ENCODE results near the gene CTAGE15. TPM values are rescaled to one million over a fixed set of nuclear protein-coding genes. Genes with fewer than 3 reads are reported as not detected.
A peak's percentile ranks its signal among the peaks of the same experiment; 100 is the strongest.
"Not testable (repeated sequence)": the region's sequence is repeated elsewhere in the genome, so short reads cannot be mapped to it uniquely, and the experiment has no call there.

CTAGE15 gene
- total RNA-seq, 1 experiment from 2014 or later = not detected

GRCh38 chr7:143598086-143598485, 26.5 kb downstream of the CTAGE15 start:
- POLR2A ChIA-PET; intact Hi-C loops (cut with micrococcal nuclease; ENCODE audit: unreplicated experiment); H3K9me3 Mint-ChIP-seq (ENCODE audit: unreplicated experiment); DNase-seq; H3K4me1 Mint-ChIP-seq (ENCODE audit: low read depth, unreplicated experiment); H3K4me3 ChIP-seq (ENCODE audit: low read depth, low read length); H3K36me3 Mint-ChIP-seq (ENCODE audit: insufficient read depth, unreplicated experiment); H3K27me3 ChIP-seq (replicated peaks; ENCODE audit: control insufficient read depth, insufficient read depth, low read length); H3K9me3 ChIP-seq; H3K36me3 ChIP-seq (ENCODE audit: control insufficient read depth, insufficient read depth, low read length); CTCF ChIA-PET; H3K27me3 Mint-ChIP-seq (ENCODE audit: insufficient read depth, unreplicated experiment); H3K27ac Mint-ChIP-seq (ENCODE audit: unreplicated experiment); H3K4me1 ChIP-seq; H3K4me3 Mint-ChIP-seq (ENCODE audit: unreplicated experiment): not testable (repeated sequence)
- TSS peak; percentile 70 for BruUV-seq (replicated peaks)

- H3K27me3 ChIP-seq (replicated peaks; ENCODE audit: control insufficient read depth, insufficient read depth, low read length); H3K4me1 Mint-ChIP-seq (ENCODE audit: low read depth, unreplicated experiment); H3K27me3 Mint-ChIP-seq (ENCODE audit: insufficient read depth, unreplicated experiment); H3K36me3 Mint-ChIP-seq (ENCODE audit: insufficient read depth, unreplicated experiment); intact Hi-C loops (cut with micrococcal nuclease; ENCODE audit: unreplicated experiment); DNase-seq; POLR2A ChIA-PET; H3K4me3 Mint-ChIP-seq (ENCODE audit: unreplicated experiment); H3K36me3 ChIP-seq (ENCODE audit: control insufficient read depth, insufficient read depth, low read length); H3K9me3 ChIP-seq; H3K9me3 Mint-ChIP-seq (ENCODE audit: unreplicated experiment); H3K4me3 ChIP-seq (ENCODE audit: low read depth, low read length); CTCF ChIA-PET; BruUV-seq (replicated peaks); H3K4me1 ChIP-seq; H3K27ac Mint-ChIP-seq (ENCODE audit: unreplicated experiment): not testable (repeated sequence)
These were observed 31.9 kb downstream of the CTAGE15 start for GRCh38 chr7:143603549-143603948.

- CTCF ChIA-PET; H3K27me3 ChIP-seq (replicated peaks; ENCODE audit: control insufficient read depth, insufficient read depth, low read length); H3K27me3 Mint-ChIP-seq (ENCODE audit: insufficient read depth, unreplicated experiment); H3K36me3 ChIP-seq (ENCODE audit: control insufficient read depth, insufficient read depth, low read length); H3K36me3 Mint-ChIP-seq (ENCODE audit: insufficient read depth, unreplicated experiment); H3K4me3 ChIP-seq (ENCODE audit: low read depth, low read length); BruUV-seq (replicated peaks); POLR2A ChIA-PET; H3K4me1 ChIP-seq; DNase-seq; H3K9me3 ChIP-seq; H3K4me3 Mint-ChIP-seq (ENCODE audit: unreplicated experiment); intact Hi-C loops (cut with micrococcal nuclease; ENCODE audit: unreplicated experiment); H3K9me3 Mint-ChIP-seq (ENCODE audit: unreplicated experiment); H3K4me1 Mint-ChIP-seq (ENCODE audit: low read depth, unreplicated experiment); H3K27ac Mint-ChIP-seq (ENCODE audit: unreplicated experiment): not testable (repeated sequence)
These were observed 34.5 kb downstream of the CTAGE15 start for GRCh38 chr7:143606088-143606487.

- H3K4me1 Mint-ChIP-seq (ENCODE audit: low read depth, unreplicated experiment); BruUV-seq (replicated peaks); H3K27ac Mint-ChIP-seq (ENCODE audit: unreplicated experiment); H3K27me3 ChIP-seq (replicated peaks; ENCODE audit: control insufficient read depth, insufficient read depth, low read length); intact Hi-C loops (cut with micrococcal nuclease; ENCODE audit: unreplicated experiment); H3K4me1 ChIP-seq; H3K4me3 Mint-ChIP-seq (ENCODE audit: unreplicated experiment); H3K9me3 Mint-ChIP-seq (ENCODE audit: unreplicated experiment); POLR2A ChIA-PET; H3K27me3 Mint-ChIP-seq (ENCODE audit: insufficient read depth, unreplicated experiment); H3K36me3 Mint-ChIP-seq (ENCODE audit: insufficient read depth, unreplicated experiment); H3K4me3 ChIP-seq (ENCODE audit: low read depth, low read length); H3K36me3 ChIP-seq (ENCODE audit: control insufficient read depth, insufficient read depth, low read length); H3K9me3 ChIP-seq: not testable (repeated sequence)
- peak; percentile 31 to 32 for TF ChIP-seq CTCF (IDR thresholded peaks at IDR 0.05; ENCODE audit: insufficient read depth in 1 of 2, low read depth in 1 of 2, low read length in 1 of 2, severe bottlenecking in 1 of 2, unreplicated experiment in 1 of 2)
- DNase-seq = peak in 1 of 2 experiments; percentile 4
- CTCF ChIA-PET = interaction anchor here (0.6 kb wide), 1 partner anchor 285 kb away, joined by 3 read pairs; no protein-coding TSS in a partner anchor
These were observed 43.9 kb downstream of the CTAGE15 start for GRCh38 chr7:143615545-143615944.

GRCh38 chr7:143617204-143617603, 45.6 kb downstream of the CTAGE15 start:
- H3K4me1 ChIP-seq; H3K4me1 Mint-ChIP-seq (ENCODE audit: low read depth, unreplicated experiment); BruUV-seq (replicated peaks); intact Hi-C loops (cut with micrococcal nuclease; ENCODE audit: unreplicated experiment); H3K27ac Mint-ChIP-seq (ENCODE audit: unreplicated experiment); H3K4me3 Mint-ChIP-seq (ENCODE audit: unreplicated experiment); DNase-seq; H3K27me3 ChIP-seq (replicated peaks; ENCODE audit: control insufficient read depth, insufficient read depth, low read length); H3K36me3 Mint-ChIP-seq (ENCODE audit: insufficient read depth, unreplicated experiment); H3K9me3 ChIP-seq; POLR2A ChIA-PET; CTCF ChIA-PET; H3K9me3 Mint-ChIP-seq (ENCODE audit: unreplicated experiment); H3K36me3 ChIP-seq (ENCODE audit: control insufficient read depth, insufficient read depth, low read length); H3K4me3 ChIP-seq (ENCODE audit: low read depth, low read length); H3K27me3 Mint-ChIP-seq (ENCODE audit: insufficient read depth, unreplicated experiment): not testable (repeated sequence)
